Spleen (tissue), 11 donors: ENCODE measurements around the gene GLOD5. TPM values are rescaled to one million over a fixed set of nuclear protein-coding genes. Genes with fewer than 3 reads are reported as not detected.
A peak's percentile ranks its signal among the peaks of the same experiment; 100 is the strongest.
"Not testable (repeated sequence)": the region's sequence is repeated elsewhere in the genome, so short reads cannot be mapped to it uniquely, and the experiment has no call there.

ENCODE experiments used
- DNase-seq: peaks from one replicate; pipeline ENCODE4 v3.0.0-alpha.2; 2020
- H3K27ac ChIP-seq, 8 donors: fragments of 200-600 bp; sonication (generic) in 7 of 8; 1 replicate in 4 of 8; 2 replicates in 4 of 8; pipeline versions ENCODE4 v1.5.0 to v1.8.0; 2016 to 2021; ENCODE audit warnings: inconsistent platforms in 4 of 8, mild to moderate bottlenecking in 4 of 8, moderate library complexity in 1 of 8
- H3K27me3 ChIP-seq, 7 donors: fragments of 200-600 bp; sonication (generic) in 6 of 7; replicated peaks in 1 of 7; 1 replicate in 4 of 7; 2 replicates in 3 of 7; pipeline versions ENCODE4 v1.5.0 to v1.8.0; 2016 to 2021; ENCODE audit warnings: inconsistent platforms in 3 of 7, mild to moderate bottlenecking in 1 of 7
- H3K36me3 ChIP-seq, 6 donors: fragments of 200-600 bp; sonication (generic) in 5 of 6; 1 replicate in 4 of 6; 2 replicates in 2 of 6; pipeline versions ENCODE4 v1.5.0 to v1.8.0; 2016 to 2021; ENCODE audit warnings: inconsistent platforms in 2 of 6
- H3K4me1 ChIP-seq, 6 donors: fragments of 200-600 bp; sonication (generic) in 5 of 6; 1 replicate in 3 of 6; 2 replicates in 3 of 6; pipeline versions ENCODE4 v1.5.0 to v1.8.0; 2016 to 2021; ENCODE audit warnings: inconsistent platforms in 3 of 6
- H3K4me3 ChIP-seq, 8 donors: fragments of 200-600 bp; sonication (generic) in 7 of 8; 1 replicate in 4 of 8; 2 replicates in 4 of 8; pipeline versions ENCODE4 v1.5.0 to v1.8.0; 2016 to 2021; ENCODE audit warnings: inconsistent platforms in 4 of 8, mild to moderate bottlenecking in 4 of 8, moderate library complexity in 2 of 8
- H3K9me3 ChIP-seq, 8 donors: fragments of 200-600 bp; sonication (generic) in 7 of 8; 1 replicate in 4 of 8; 2 replicates in 4 of 8; pipeline versions ENCODE4 v1.5.0 to v1.8.0; 2016 to 2021; ENCODE audit warnings: inconsistent platforms in 4 of 8
- POLR2A ChIP-seq, 3 donors: fragments of 450-650 bp; IDR thresholded peaks; one replicate each; pipeline ENCODE4 v1.5.1; 2017; ENCODE audit warnings: antibody characterized with exemption in 3 of 3, mild to moderate bottlenecking in 1 of 3
- POLR2AphosphoS5 ChIP-seq, 3 donors: sonication (generic); formaldehyde crosslinking; IDR thresholded peaks; one replicate each; pipeline ENCODE4 v1.5.1; 2017; ENCODE audit warnings: antibody characterized with exemption in 3 of 3
- WGBS, 5 donors: extraction: QIAGEN DNeasy Blood & Tissue Kit in 3 of 5; methylation state at CpG; one replicate each; pipeline versions ENCODE4 v1.1.5 to v1.1.7; 2013 to 2018; 5-methylcytosine and 5-hydroxymethylcytosine counted together
- intact Hi-C: fragments of 100-400 bp; cut with DNase I; formaldehyde crosslinking; loops from one replicate; pipeline ENCODE4 v1.15.0; 2023; ENCODE audit warnings: low total_unique reads
- polyA plus RNA-seq, 3 donors: library from polyadenylated mRNA; stranded (reverse); fragments of 200-250 nt; gene quantifications; one replicate each; pipeline ENCODE4 v1.2.1, GENCODE V29; 2013
- total RNA-seq, 7 donors: library from RNA; depleted of rRNA in 3 of 7; stranded (reverse); fragments of >200 nt in 3 of 7; fragmentation: NEBNext Ultra II Directional in 4 of 7; extraction: Animal tissue kit (Norgen Biotek cat#: 25700) in 4 of 7; gene quantifications; one replicate each; pipeline versions ENCODE4 v1.1.0 to v1.2.1, GENCODE V29; 2016 to 2021
- TF ChIP-seq, protein P1 (sequence below), 11 experiments: fragments of 200-600 bp in 7 of 11; fragments of 450-650 bp in 4 of 11; sonication (generic) in 4 of 11; IDR thresholded peaks in 8 of 11; conservative IDR thresholded peaks in 3 of 11; 1 replicate in 7 of 11; 2 replicates in 4 of 11; pipeline versions ENCODE4 v1.4.0 to v1.8.0; 2016 to 2021; ENCODE audit warnings: antibody characterized with exemption in 11 of 11, inconsistent platforms in 4 of 11, mild to moderate bottlenecking in 1 of 11
- donor health status: healthy with polysubstance abuse.
- donor health status: DM: no; HTN: no; CAD: no; lungs with moderate emphysema.
- donor health status: DM: no; HTN: no; CAD: no.
- donor health status: Bipolar disorder and iron deficiency.
- donor health status: healthy.
- donor health status: DM: no; HTN: no; CAD: no.
- donor health status: DM: yes; HTN: yes; CAD: no.

Gene GLOD5
- total and polyA plus RNA-seq, 10 donors, result not detected

DNA sequence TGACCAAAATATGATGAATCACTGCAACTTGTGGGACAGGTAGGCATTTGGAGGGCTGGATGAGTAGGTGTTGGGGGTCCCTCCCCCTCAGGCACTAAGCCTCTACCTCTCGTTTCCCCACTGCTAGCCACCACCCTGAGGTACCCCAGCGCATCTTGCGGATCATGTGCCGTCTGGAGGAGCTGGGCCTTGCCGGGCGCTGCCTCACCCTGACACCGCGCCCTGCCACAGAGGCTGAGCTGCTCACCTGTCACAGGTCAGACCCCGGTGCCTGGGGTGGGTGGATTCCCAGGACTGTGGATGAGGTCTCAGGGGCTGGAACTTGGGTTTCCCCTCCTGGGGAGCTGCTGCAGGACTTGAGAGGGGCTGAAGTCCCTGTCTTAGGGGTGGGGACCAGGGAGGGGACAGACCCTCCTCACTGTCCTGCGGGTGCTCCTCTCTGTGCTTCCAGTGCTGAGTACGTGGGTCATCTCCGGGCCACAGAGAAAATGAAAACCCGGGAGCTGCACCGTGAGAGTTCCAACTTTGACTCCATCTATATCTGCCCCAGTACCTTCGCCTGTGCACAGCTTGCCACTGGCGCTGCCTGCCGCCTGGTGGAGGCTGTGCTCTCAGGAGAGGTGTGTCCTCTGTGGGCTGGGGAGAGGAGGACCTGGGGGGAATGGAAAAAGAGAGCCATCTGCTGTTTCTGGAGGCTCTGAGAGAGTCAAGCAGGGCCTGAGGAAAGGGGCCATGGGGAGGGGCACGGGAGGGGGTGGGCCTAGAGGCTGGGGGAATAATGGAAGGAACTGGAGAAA lies 54.7 kb downstream of the GLOD5 start:
- Histone ChIP-seq H3K4me3 (no peak overlapping the region), H3K4me1 (no peaks in the 10 kb centered on the region), H3K27ac (no peak overlapping the region), H3K36me3 (peaks cover 0 to 97% (median 14%) of the 10 kb centered on the region in 6 donors), H3K27me3 (no peaks in the 10 kb centered on the region), H3K9me3 (no peaks in the 10 kb centered on the region)
- intact Hi-C loops, result no loop called here
- WGBS, 5 donors, result 90 to 96% (median 94%) methylated on average over 10 to 18 of the region's 18 CpGs
- TF ChIP-seq, protein P1, sequence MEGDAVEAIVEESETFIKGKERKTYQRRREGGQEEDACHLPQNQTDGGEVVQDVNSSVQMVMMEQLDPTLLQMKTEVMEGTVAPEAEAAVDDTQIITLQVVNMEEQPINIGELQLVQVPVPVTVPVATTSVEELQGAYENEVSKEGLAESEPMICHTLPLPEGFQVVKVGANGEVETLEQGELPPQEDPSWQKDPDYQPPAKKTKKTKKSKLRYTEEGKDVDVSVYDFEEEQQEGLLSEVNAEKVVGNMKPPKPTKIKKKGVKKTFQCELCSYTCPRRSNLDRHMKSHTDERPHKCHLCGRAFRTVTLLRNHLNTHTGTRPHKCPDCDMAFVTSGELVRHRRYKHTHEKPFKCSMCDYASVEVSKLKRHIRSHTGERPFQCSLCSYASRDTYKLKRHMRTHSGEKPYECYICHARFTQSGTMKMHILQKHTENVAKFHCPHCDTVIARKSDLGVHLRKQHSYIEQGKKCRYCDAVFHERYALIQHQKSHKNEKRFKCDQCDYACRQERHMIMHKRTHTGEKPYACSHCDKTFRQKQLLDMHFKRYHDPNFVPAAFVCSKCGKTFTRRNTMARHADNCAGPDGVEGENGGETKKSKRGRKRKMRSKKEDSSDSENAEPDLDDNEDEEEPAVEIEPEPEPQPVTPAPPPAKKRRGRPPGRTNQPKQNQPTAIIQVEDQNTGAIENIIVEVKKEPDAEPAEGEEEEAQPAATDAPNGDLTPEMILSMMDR (IDR thresholded peaks at IDR 0.05 in 8 of 11, conservative IDR thresholded peaks at IDR 0.05 in 3 of 11), result no peak
- TF ChIP-seq POLR2AphosphoS5 (IDR thresholded peaks at IDR 0.05), result peak in 1 of 3 donors; percentile 23
- DNase-seq, result no peak

GRCh38 chrX:48818098-48818497 lies 56.6 kb downstream of the GLOD5 start:
- Histone ChIP-seq H3K4me3 (no peak overlapping the region), H3K36me3 (peaks cover 0 to 100% (median 14%) of the 10 kb centered on the region in 6 donors), H3K9me3 (no peaks in the 10 kb centered on the region), H3K4me1 (no peaks in the 10 kb centered on the region), H3K27me3 (peaks cover 0 to 6% (median 0%) of the 10 kb centered on the region in 7 donors), H3K27ac (no peak overlapping the region)
- intact Hi-C loops, result no loop called here
- TF ChIP-seq, protein P1 (IDR thresholded peaks at IDR 0.05 in 8 of 11, conservative IDR thresholded peaks at IDR 0.05 in 3 of 11), result no peak
- TF ChIP-seq POLR2A (IDR thresholded peaks at IDR 0.05) (no peak), POLR2AphosphoS5 (IDR thresholded peaks at IDR 0.05) (peak in 2 of 3 donors; percentile 7 to 25)
- WGBS, 5 donors, result 84 to 100% (median 96%) methylated on average over 2 to 16 of the region's 16 CpGs
- no peak for DNase-seq

DNA sequence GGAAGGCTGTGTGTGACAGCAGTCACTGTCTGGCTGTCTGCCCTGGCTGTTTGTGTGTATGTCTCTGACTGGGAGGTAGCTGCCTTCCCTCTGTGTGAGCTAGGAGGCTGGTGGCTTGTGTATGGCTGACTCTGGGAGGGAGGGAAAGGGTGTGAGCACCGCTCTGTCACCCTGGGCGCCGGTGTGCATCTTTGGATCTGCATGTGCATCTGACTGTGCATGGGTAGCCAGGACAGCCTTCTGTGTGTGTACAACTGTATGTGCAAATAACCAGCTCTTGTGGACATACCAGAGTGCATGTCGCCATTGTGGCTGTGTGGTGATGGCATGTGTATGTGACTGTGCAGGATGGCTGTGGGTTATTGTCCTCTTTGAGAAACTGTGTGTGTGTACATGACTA lies 57.3 kb downstream of the GLOD5 start:
- Histone ChIP-seq H3K4me3 (no peak overlapping the region), H3K36me3 (peaks cover 0 to 100% (median 14%) of the 10 kb centered on the region in 6 donors), H3K4me1 (no peaks in the 10 kb centered on the region), H3K27ac (no peak overlapping the region), H3K27me3 (peaks cover 0 to 10% (median 0%) of the 10 kb centered on the region in 7 donors), H3K9me3 (no peaks in the 10 kb centered on the region)
- 85 to 98% (median 95%) methylated on average over 4 of the region's 4 CpGs; no CpG with 5 or more reads in 1 of the 5 donors for WGBS, 5 donors
- intact Hi-C loops, result no loop called here
- no peak for DNase-seq
- TF ChIP-seq POLR2A (IDR thresholded peaks at IDR 0.05) (no peak), POLR2AphosphoS5 (IDR thresholded peaks at IDR 0.05) (no peak)
- TF ChIP-seq, protein P1 (IDR thresholded peaks at IDR 0.05 in 8 of 11, conservative IDR thresholded peaks at IDR 0.05 in 3 of 11), result no peak

- peaks cover 0 to 100% (median 15%) of the 10 kb centered on the region in 6 donors for H3K36me3 ChIP-seq
- H3K9me3 ChIP-seq, H3K27me3 ChIP-seq, H3K27ac ChIP-seq, DNase-seq, H3K4me1 ChIP-seq, H3K4me3 ChIP-seq, intact Hi-C loops: not testable (repeated sequence)
- 83 to 96% (median 91%) methylated on average over 9 of the region's 9 CpGs for WGBS, 5 donors
Observed at GRCh38 chrX:48819394-48819793, 57.8 kb downstream of the GLOD5 start.
